Colonic mucosa (tissue), 4 donors: Measurements from ENCODE around the gene CLTC. TPM values are rescaled to one million over a fixed set of nuclear protein-coding genes. Genes with fewer than 3 reads are reported as not detected.
"Not testable (repeated sequence)": the region's sequence is repeated elsewhere in the genome, so short reads cannot be mapped to it uniquely, and the experiment has no call there.

Experiments used
- DNase-seq: peaks from one replicate; pipeline ENCODE4 v3.0.0-alpha.2; 2020
- H3K27ac ChIP-seq: fragments of 200-600 bp; one replicate; pipeline ENCODE4 v1.8.0; 2021
- H3K27me3 ChIP-seq: fragments of 200-600 bp; one replicate; pipeline ENCODE4 v1.8.0; 2021
- H3K36me3 ChIP-seq: fragments of 200-600 bp; one replicate; pipeline ENCODE4 v1.8.0; 2021
- H3K4me1 ChIP-seq: fragments of 200-600 bp; one replicate; pipeline ENCODE4 v1.8.0; 2021; ENCODE audit warnings: mild to moderate bottlenecking
- H3K4me3 ChIP-seq: fragments of 200-600 bp; one replicate; pipeline ENCODE4 v1.8.0; 2021
- H3K9ac ChIP-seq, 2 donors: one replicate each; pipeline ENCODE4 v1.7.0; 2013; ENCODE audit warnings: control low read depth in 2 of 2, low read depth in 2 of 2, low read length in 2 of 2
- H3K9me3 ChIP-seq: fragments of 200-600 bp; one replicate; pipeline ENCODE4 v1.8.0; 2021
- intact Hi-C: fragments of 100-400 bp; cut with DNase I; formaldehyde crosslinking; loops from one replicate; pipeline ENCODE4 v1.14.1; 2022
- total RNA-seq, 2 donors: library from RNA; stranded (reverse); fragmentation: NEBNext Ultra II Directional in 1 of 2; extraction: Animal tissue kit (Norgen Biotek cat#: 25700) in 1 of 2; gene quantifications; one replicate each; pipeline ENCODE4 v1.2.1, GENCODE V29; 2021
- TF ChIP-seq, protein P1 (sequence below): fragments of 200-600 bp; IDR thresholded peaks from one replicate; pipeline ENCODE4 v1.8.0; 2022; ENCODE audit warnings: antibody characterized with exemption, mild to moderate bottlenecking
- donor health status: healthy.
- donor health status: DM: no; HTN: no; CAD: no.
- donor health status: DM: no; HTN: no; CAD: no.

The CLTC gene
- total RNA-seq = 100 to 1,000 TPM; 306 to 328 TPM

DNA sequence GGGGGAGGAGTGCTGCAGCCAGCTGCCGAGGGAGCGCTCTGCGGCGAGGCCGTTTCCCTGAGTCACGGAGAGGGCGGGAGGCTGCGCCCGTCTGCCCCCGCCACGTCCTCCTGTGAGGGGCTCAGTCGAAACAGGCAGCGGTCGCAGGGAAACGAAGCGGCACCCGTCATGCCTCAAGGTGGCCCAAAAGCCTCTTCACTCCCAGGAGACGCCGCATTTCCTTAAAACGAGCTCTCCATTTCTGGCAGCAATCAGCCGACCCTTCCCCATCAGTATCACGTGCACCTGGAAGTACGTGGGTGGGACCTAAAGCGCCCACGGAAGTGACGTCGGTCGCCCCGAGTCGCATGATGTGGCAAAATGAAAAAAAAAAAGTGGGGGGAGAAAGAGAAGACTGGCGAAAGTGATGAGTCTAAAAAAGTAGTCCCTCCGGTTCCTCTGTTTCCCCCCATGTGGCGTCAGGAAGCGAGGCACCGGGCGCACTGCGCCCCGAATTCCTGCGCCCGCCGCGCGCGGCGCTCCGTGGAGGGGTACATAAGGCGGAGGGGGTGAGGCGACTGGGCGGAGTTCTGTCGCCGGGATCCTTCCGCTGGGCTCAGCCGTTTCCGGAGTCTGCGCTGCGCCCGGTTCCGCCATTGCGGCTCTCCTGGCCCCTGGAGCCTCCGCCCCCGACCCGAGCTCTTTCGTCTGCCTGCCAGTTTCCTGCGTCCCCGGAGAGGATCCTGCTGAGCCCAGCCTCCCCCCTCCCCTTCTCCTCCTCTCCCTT lies at the start of gene CLTC:
Gene CLTC (plus strand): TSS at position 598 of the 766 bp plus-strand sequence. CDS start 237 bp downstream, outside the sequence.
- peak; percentile 92 for DNase-seq
- Histone ChIP-seq H3K4me1 (no peaks in the 10 kb centered on the region), H3K9me3 (no peaks in the 10 kb centered on the region), H3K27me3 (no peaks in the 10 kb centered on the region), H3K36me3 (no peaks in the 10 kb centered on the region), H3K27ac (peak within 1 kb of the TSS; percentile 97), H3K4me3 (peak within 1 kb of the TSS; percentile 62), H3K9ac (peak within 1 kb of the TSS; percentile 95 to 98)
- TF ChIP-seq, protein P1, sequence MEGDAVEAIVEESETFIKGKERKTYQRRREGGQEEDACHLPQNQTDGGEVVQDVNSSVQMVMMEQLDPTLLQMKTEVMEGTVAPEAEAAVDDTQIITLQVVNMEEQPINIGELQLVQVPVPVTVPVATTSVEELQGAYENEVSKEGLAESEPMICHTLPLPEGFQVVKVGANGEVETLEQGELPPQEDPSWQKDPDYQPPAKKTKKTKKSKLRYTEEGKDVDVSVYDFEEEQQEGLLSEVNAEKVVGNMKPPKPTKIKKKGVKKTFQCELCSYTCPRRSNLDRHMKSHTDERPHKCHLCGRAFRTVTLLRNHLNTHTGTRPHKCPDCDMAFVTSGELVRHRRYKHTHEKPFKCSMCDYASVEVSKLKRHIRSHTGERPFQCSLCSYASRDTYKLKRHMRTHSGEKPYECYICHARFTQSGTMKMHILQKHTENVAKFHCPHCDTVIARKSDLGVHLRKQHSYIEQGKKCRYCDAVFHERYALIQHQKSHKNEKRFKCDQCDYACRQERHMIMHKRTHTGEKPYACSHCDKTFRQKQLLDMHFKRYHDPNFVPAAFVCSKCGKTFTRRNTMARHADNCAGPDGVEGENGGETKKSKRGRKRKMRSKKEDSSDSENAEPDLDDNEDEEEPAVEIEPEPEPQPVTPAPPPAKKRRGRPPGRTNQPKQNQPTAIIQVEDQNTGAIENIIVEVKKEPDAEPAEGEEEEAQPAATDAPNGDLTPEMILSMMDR = no peak
- intact Hi-C loops = no loop called here

DNA sequence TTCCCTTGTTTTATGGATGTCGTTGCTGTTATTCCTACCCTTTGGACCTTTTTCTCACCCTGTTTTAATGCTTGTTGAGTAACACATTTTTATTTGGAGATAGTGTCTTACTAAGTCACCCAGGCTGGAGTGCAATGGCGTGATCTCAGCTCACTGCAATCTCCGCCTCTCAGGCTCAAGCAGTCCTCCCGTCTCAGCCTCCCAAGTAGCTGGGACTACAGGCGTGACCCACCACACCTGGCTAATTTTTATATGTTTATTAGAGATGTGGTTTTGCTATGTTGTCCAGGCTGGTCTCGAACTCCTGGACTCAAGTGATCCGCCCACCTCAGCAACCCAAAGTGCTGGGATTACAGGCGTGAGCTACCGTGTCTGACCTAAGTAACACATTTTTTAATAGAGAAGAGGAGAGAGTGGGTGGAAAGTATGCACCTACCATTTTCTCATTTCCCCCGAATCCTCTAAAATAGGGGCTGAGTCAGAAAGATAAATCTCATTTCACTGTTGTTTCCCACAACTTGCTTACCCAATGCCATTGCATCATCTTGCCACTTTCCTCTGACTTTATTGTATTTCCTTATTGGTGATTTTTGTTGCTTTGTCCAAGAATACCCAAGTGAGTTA lies 47.3 kb upstream of the CLTC start:
- intact Hi-C loops = no loop called here
- no peaks in the 10 kb centered on the region for H3K36me3 ChIP-seq
- no peaks in the 10 kb centered on the region for H3K4me1 ChIP-seq
- H3K9me3 ChIP-seq = no peaks in the 10 kb centered on the region
- H3K27me3 ChIP-seq = no peaks in the 10 kb centered on the region
- no peak overlapping the region for H3K4me3 ChIP-seq
- no peak overlapping the region for H3K9ac ChIP-seq
- no peak for DNase-seq
- TF ChIP-seq, protein P1 = no peak
- no peak overlapping the region for H3K27ac ChIP-seq

DNA sequence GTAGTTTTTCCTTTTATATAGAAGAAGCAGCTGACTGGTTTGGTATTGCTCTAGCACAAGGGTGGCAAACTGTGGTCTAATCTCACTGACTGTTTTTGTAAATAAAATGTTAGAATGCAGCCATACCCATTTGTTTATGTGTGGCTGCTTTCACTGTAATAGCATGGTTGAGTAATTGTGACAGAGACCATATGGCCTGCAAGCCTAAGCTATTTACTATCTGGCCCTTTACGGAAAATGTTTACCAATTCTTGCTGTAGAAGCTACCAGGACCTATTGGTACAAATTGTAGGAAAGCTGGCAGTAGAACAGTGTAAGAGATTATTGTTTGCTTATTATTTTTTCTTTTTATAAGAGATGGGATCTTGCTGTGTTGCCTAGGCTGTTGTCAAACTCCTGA lies 35.5 kb upstream of the CLTC start:
- H3K4me1 ChIP-seq, intact Hi-C loops: not testable (repeated sequence)

DNA sequence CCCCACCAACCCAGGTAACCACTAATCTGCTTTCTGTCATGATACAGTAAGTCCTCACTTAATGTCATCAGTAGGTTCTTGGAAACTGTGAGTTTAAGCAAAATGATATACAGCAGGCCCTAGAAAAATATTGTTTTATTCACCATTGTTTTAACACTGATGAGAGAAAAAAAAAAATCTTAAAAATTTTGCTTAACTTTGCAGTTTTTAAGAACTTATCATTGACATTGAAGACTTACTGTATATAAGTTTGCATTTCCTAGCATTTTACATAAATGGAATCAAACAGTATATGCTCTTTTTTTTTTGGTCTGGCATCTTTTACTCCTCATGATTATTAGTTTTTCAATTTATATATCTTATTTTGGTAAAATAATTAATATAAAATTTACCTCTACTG lies 19.5 kb upstream of the CLTC start:
- no peaks in the 10 kb centered on the region for H3K36me3 ChIP-seq
- intact Hi-C loops = no loop called here
- H3K9me3 ChIP-seq = no peaks in the 10 kb centered on the region
- no peak overlapping the region for H3K4me3 ChIP-seq
- H3K27me3 ChIP-seq = no peaks in the 10 kb centered on the region
- TF ChIP-seq, protein P1 = no peak
- H3K9ac ChIP-seq = no peak overlapping the region
- DNase-seq = no peak
- no peaks in the 10 kb centered on the region for H3K4me1 ChIP-seq
- no peak overlapping the region for H3K27ac ChIP-seq

More for the DNA sequence above, 35.5 kb upstream of the CLTC start:
- DNase-seq, H3K4me3 ChIP-seq, H3K27ac ChIP-seq, H3K36me3 ChIP-seq, H3K27me3 ChIP-seq, H3K9ac ChIP-seq, H3K9me3 ChIP-seq: not testable (repeated sequence)

DNA sequence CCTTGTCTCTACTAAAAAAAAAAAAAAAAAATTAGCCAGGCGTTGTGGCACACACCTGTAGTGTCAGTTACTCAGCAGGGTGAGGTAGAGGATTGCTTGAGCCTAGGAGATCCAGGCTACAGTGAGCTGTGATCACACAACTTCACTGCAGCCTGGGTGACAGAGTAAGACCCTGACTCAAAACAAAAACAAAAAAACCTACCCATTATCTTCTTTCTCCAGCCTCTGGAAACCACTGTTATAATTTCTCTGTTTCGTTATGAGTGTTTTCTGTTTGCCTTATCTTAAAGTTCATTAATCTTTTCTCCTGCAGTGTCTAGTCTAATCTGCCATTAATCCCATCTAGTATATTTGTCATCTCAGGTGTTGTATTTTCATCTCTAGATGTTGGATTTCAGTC lies 18.6 kb upstream of the CLTC start:
- DNase-seq = no peak
- Histone ChIP-seq H3K36me3 (no peaks in the 10 kb centered on the region), H3K4me3 (no peak overlapping the region), H3K27me3 (no peaks in the 10 kb centered on the region), H3K27ac (no peak overlapping the region), H3K9ac (no peak overlapping the region), H3K4me1 (no peaks in the 10 kb centered on the region), H3K9me3 (no peaks in the 10 kb centered on the region)
- intact Hi-C loops = no loop called here
- TF ChIP-seq, protein P1 = no peak

DNA sequence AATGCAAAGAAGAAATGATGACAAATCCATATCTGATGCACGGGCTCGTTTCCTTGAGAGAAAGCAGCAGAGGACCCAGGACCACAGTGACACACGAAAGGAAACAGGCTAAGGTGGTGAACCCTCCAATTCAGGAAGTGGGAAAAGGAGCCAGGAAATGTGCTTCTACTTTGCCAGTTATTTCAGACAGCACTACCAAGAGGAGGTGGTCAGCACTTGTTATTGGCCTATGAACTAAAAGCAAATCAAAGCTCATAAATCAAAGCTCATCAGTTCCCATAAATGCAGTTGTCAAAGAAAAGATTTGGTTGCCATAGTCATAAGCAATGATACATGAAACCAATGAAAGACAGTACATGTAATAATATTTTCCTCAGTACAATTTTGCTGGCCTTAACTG lies 12.6 kb upstream of the CLTC start:
- DNase-seq = no peak
- TF ChIP-seq, protein P1 = no peak
- no peak overlapping the region for H3K27ac ChIP-seq
- H3K4me3 ChIP-seq = no peak overlapping the region
- no peaks in the 10 kb centered on the region for H3K9me3 ChIP-seq
- intact Hi-C loops = no loop called here
- no peaks in the 10 kb centered on the region for H3K36me3 ChIP-seq
- H3K27me3 ChIP-seq = no peaks in the 10 kb centered on the region
- no peaks in the 10 kb centered on the region for H3K4me1 ChIP-seq
- H3K9ac ChIP-seq = no peak overlapping the region
